Common myeloid progenitor, CD34-positive (primary cell): Measurements from ENCODE around the gene NAA25.
"Not testable (repeated sequence)": the region's sequence is repeated elsewhere in the genome, so short reads cannot be mapped to it uniquely, and the experiment has no call there.

Experiments used
- CTCF ChIA-PET: fragments of 350-600 bp; sonication (Branson Sonifier 250); formaldehyde crosslinking; loops from one replicate; lab custom pipeline; 2021; ENCODE audit warnings: antibody characterized with exemption; lab: Charles Lee
- POLR2A ChIA-PET: fragments of 350-600 bp; sonication (Branson Sonifier 250); formaldehyde crosslinking; loops from one replicate; lab custom pipeline; 2021; ENCODE audit warnings: antibody characterized with exemption; lab: Charles Lee
- DNase-seq, 3 donors: peaks; one replicate each; pipeline versions ENCODE4 v3.0.0 to v3.0.0-alpha.2; 2013
- H3K27ac ChIP-seq, 2 experiments: 1 replicate in 1 of 2; 2 replicates in 1 of 2; pipeline ENCODE4 v1.7.0; 2013; ENCODE audit warnings: inconsistent platforms in 2 of 2, low read length in 2 of 2, mild to moderate bottlenecking in 2 of 2, low read depth in 1 of 2, moderate library complexity in 1 of 2; ENCODE audit not compliant: severe bottlenecking in 2 of 2, insufficient read depth in 1 of 2, poor library complexity in 1 of 2
- H3K27me3 ChIP-seq, 5 experiments: replicated peaks in 2 of 5; 1 replicate in 3 of 5; 2 replicates in 2 of 5; pipeline versions ENCODE4 v1.6.1 to v1.7.0; 2013; ENCODE audit warnings: low read length in 4 of 5, mild to moderate bottlenecking in 2 of 5, moderate library complexity in 2 of 5, inconsistent platforms in 1 of 5; ENCODE audit not compliant: insufficient read depth in 5 of 5, control insufficient read depth in 4 of 5
- H3K36me3 ChIP-seq, 4 experiments: 1 replicate in 2 of 4; 2 replicates in 2 of 4; pipeline versions ENCODE4 v1.6.1 to v1.7.0; 2013; ENCODE audit warnings: low read length in 3 of 4, control low read depth in 1 of 4, mild to moderate bottlenecking in 1 of 4; ENCODE audit not compliant: control insufficient read depth in 4 of 4, insufficient read depth in 4 of 4
- H3K4me1 ChIP-seq, 4 experiments: 1 replicate in 3 of 4; 2 replicates in 1 of 4; pipeline versions ENCODE4 v1.6.1 to v1.7.1; 2013; ENCODE audit warnings: low read length in 3 of 4, mild to moderate bottlenecking in 3 of 4, control low read depth in 1 of 4, inconsistent platforms in 1 of 4, moderate library complexity in 1 of 4; ENCODE audit not compliant: control insufficient read depth in 4 of 4, insufficient read depth in 4 of 4; ENCODE audit errors: control extremely low read depth in 1 of 4
- H3K4me3 ChIP-seq, 7 experiments: 1 replicate in 4 of 7; 2 replicates in 3 of 7; pipeline versions ENCODE4 v1.5.1 to v1.7.0; 2013; ENCODE audit warnings: mild to moderate bottlenecking in 7 of 7, low read length in 6 of 7, moderate library complexity in 6 of 7, inconsistent platforms in 2 of 7, low read depth in 2 of 7, control low read depth in 1 of 7; ENCODE audit not compliant: insufficient read depth in 4 of 7, control insufficient read depth in 1 of 7; ENCODE audit errors: extremely low read depth in 1 of 7
- H3K9me3 ChIP-seq, 5 experiments: 1 replicate in 4 of 5; 2 replicates in 1 of 5; pipeline versions ENCODE4 v1.6.1 to v1.7.1; 2013; ENCODE audit warnings: low read length in 4 of 5, mild to moderate bottlenecking in 2 of 5, inconsistent platforms in 1 of 5, low read depth in 1 of 5, moderate library complexity in 1 of 5; ENCODE audit not compliant: control insufficient read depth in 4 of 5, insufficient read depth in 2 of 5; ENCODE audit errors: control extremely low read depth in 1 of 5
- WGBS: methylation state at CpG from one replicate; pipeline ENCODE4 v1.1.5; 2013; ENCODE audit not compliant: insufficient coverage; 5-methylcytosine and 5-hydroxymethylcytosine counted together

NAA25 gene

GRCh38 chr12:112066566-112066965 is 42.0 kb downstream of the NAA25 start:
- POLR2A ChIA-PET, result no interaction called here
- no peaks in the 10 kb centered on the region for H3K27me3 ChIP-seq
- 100% methylated on average over 1 of the region's 2 CpGs for WGBS
- H3K9me3 ChIP-seq, result no peaks in the 10 kb centered on the region
- H3K4me3 ChIP-seq, result no peak overlapping the region
- H3K36me3 ChIP-seq, result peaks cover 30 to 81% (median 56%) of the 10 kb centered on the region in 4 experiments
- H3K4me1 ChIP-seq, result no peaks in the 10 kb centered on the region
- no peak overlapping the region for H3K27ac ChIP-seq
- no peak for DNase-seq
- CTCF ChIA-PET, result interaction anchor here (0.9 to 1.4 kb wide), 4 partner anchors 11 to 253 kb away, joined by 3 to 4 read pairs (median 4); no protein-coding TSS in a partner anchor

- H3K4me1 ChIP-seq, result peaks cover 0 to 2% (median 0%) of the 10 kb centered on the region in 4 experiments
- POLR2A ChIA-PET, result no interaction called here
- CTCF ChIA-PET, result interaction anchor here (1.0 kb wide), 1 partner anchor 24 kb away, joined by 3 read pairs; no protein-coding TSS in a partner anchor
- H3K9me3 ChIP-seq, result no peaks in the 10 kb centered on the region
- no peak overlapping the region for H3K4me3 ChIP-seq
- H3K36me3 ChIP-seq, result peaks cover 25 to 69% (median 55%) of the 10 kb centered on the region in 4 experiments
- WGBS, result no CpG with 5 or more reads among the region's 2 CpGs
- H3K27me3 ChIP-seq, result no peaks in the 10 kb centered on the region
- no peak overlapping the region for H3K27ac ChIP-seq
- no peak for DNase-seq
Measured at GRCh38 chr12:112063273-112063672, 45.3 kb downstream of the NAA25 start.

GRCh38 chr12:112061137-112061536 is 47.4 kb downstream of the NAA25 start:
- CTCF ChIA-PET, result no interaction called here
- POLR2A ChIA-PET, result no interaction called here
- no peaks in the 10 kb centered on the region for H3K27me3 ChIP-seq
- DNase-seq, result no peak
- 90% methylated on average over 2 of the region's 2 CpGs for WGBS
- H3K9me3 ChIP-seq, result no peaks in the 10 kb centered on the region
- peaks cover 23 to 64% (median 43%) of the 10 kb centered on the region in 4 experiments for H3K36me3 ChIP-seq
- H3K4me3 ChIP-seq, result no peak overlapping the region
- peaks cover 0 to 2% (median 0%) of the 10 kb centered on the region in 4 experiments for H3K4me1 ChIP-seq
- H3K27ac ChIP-seq, result no peak overlapping the region

- DNase-seq, result no peak
- Histone ChIP-seq H3K27me3 (no peaks in the 10 kb centered on the region), H3K36me3 (peaks cover 28 to 88% (median 61%) of the 10 kb centered on the region in 4 experiments), H3K27ac (no peak overlapping the region), H3K4me1 (peaks cover 0 to 5% (median 3%) of the 10 kb centered on the region in 4 experiments), H3K9me3 (no peaks in the 10 kb centered on the region), H3K4me3 (no peak overlapping the region)
- CTCF ChIA-PET, result interaction anchor here (1.4 kb wide), 1 partner anchor 105 kb away, joined by 6 read pairs; no protein-coding TSS in a partner anchor
- POLR2A ChIA-PET, result no interaction called here
- 98% methylated on average over 11 of the region's 13 CpGs for WGBS
Measured at GRCh38 chr12:112049351-112049750, 59.2 kb downstream of the NAA25 start.

- H3K4me1 ChIP-seq, result peaks cover 0 to 5% (median 0%) of the 10 kb centered on the region in 4 experiments
- no peaks in the 10 kb centered on the region for H3K27me3 ChIP-seq
- no peak overlapping the region for H3K27ac ChIP-seq
- CTCF ChIA-PET, result interaction anchor here (0.6 kb wide), 1 partner anchor 259 kb away, joined by 3 read pairs; no protein-coding TSS in a partner anchor
- no peak for DNase-seq
- 92% methylated on average over 2 of the region's 4 CpGs for WGBS
- H3K36me3 ChIP-seq, result peaks cover 13 to 87% (median 58%) of the 10 kb centered on the region in 4 experiments
- H3K9me3 ChIP-seq, result no peaks in the 10 kb centered on the region
- POLR2A ChIA-PET, result no interaction called here
- no peak overlapping the region for H3K4me3 ChIP-seq
Measured at GRCh38 chr12:112046003-112046402, 62.6 kb downstream of the NAA25 start.

GRCh38 chr12:112036614-112037013 is 72.0 kb downstream of the NAA25 start:
- H3K4me3 ChIP-seq, POLR2A ChIA-PET, H3K27me3 ChIP-seq, H3K9me3 ChIP-seq, DNase-seq, H3K27ac ChIP-seq, H3K4me1 ChIP-seq: not testable (repeated sequence)
- CTCF ChIA-PET, result interaction anchor here (1.3 kb wide), 1 partner anchor 16 kb away, joined by 4 read pairs; no protein-coding TSS in a partner anchor
- WGBS, result 100% methylated on average over 4 of the region's 12 CpGs
- peaks cover 26 to 79% (median 59%) of the 10 kb centered on the region in 4 experiments for H3K36me3 ChIP-seq

GRCh38 chr12:112035219-112035785 is 73.3 kb downstream of the NAA25 start:
- 94% methylated on average over 2 of the region's 4 CpGs for WGBS
- Histone ChIP-seq H3K9me3 (no peaks in the 10 kb centered on the region), H3K4me3 (no peak overlapping the region), H3K27ac (peak overlapping the region in 1 of 2 experiments; percentile 7), H3K27me3 (no peaks in the 10 kb centered on the region), H3K4me1 (no peaks in the 10 kb centered on the region), H3K36me3 (peaks cover 28 to 78% (median 58%) of the 10 kb centered on the region in 4 experiments)
- ChIA-PET CTCF (interaction anchor here (1.1 kb wide), 1 partner anchor 12 kb away, joined by 3 read pairs; no protein-coding TSS in a partner anchor), POLR2A (no interaction called here)
- DNase-seq, result no peak
